Esophagus squamous epithelium (tissue), 4 donors: Measurements from ENCODE around the gene CTNNA2.

ENCODE experiments used
- CTCF ChIP-seq, 6 experiments: fragments of 450-650 bp in 4 of 6; fragments of 200-600 bp in 2 of 6; sonication (generic) in 2 of 6; IDR thresholded peaks; one replicate each; pipeline ENCODE4 v1.5.1; 2016 to 2019; ENCODE audit warnings: antibody characterized with exemption in 6 of 6, mild to moderate bottlenecking in 4 of 6, moderate library complexity in 4 of 6
- POLR2A ChIP-seq, 4 donors: fragments of 450-650 bp; IDR thresholded peaks; one replicate each; pipeline ENCODE4 v1.6.1; 2017; ENCODE audit warnings: antibody characterized with exemption in 4 of 4, mild to moderate bottlenecking in 4 of 4, moderate library complexity in 3 of 4

- no peak for TF ChIP-seq CTCF (IDR thresholded peaks at IDR 0.05)
- no peak for TF ChIP-seq POLR2A (IDR thresholded peaks at IDR 0.05)
Measured at GRCh38 chr2:79666430-79666829, 153.6 kb downstream of the CTNNA2 start.
